HG02763 (cell line): ENCODE data around the gene ST3GAL4.
A peak's percentile ranks its signal among the peaks of the same experiment; 100 is the strongest.
"Not testable (repeated sequence)": the region's sequence is repeated elsewhere in the genome, so short reads cannot be mapped to it uniquely, and the experiment has no call there.

Source experiments
- ATAC-seq: cut with Tn5 transposase; IDR thresholded peaks from one replicate; pipeline ENCODE4 v1.9.1; 2021; ENCODE audit warnings: mild to moderate bottlenecking, moderate library complexity; ENCODE audit not compliant: unreplicated experiment

Gene ST3GAL4

GRCh38 chr11:126355324-126355925, at the start of gene ST3GAL4:
Gene ST3GAL4, plus strand, starts transcription at chr11:126355686. Its CDS starts 50,470 bp downstream, at chr11:126406156.
- ATAC-seq = peak; percentile 49

GRCh38 chr11:126305699-126306098, 49.8 kb upstream of the ST3GAL4 start:
- peak; percentile 44 for ATAC-seq

GRCh38 chr11:126307706-126308105, 47.8 kb upstream of the ST3GAL4 start:
- ATAC-seq = no peak

- no peak for ATAC-seq
Observed at GRCh38 chr11:126308271-126308671, 47.2 kb upstream of the ST3GAL4 start.

- not testable (repeated sequence) for ATAC-seq
Observed at GRCh38 chr11:126308771-126309170, 46.7 kb upstream of the ST3GAL4 start.

- ATAC-seq = no peak
Observed at GRCh38 chr11:126310200-126310991, 45.1 kb upstream of the ST3GAL4 start.

- no peak for ATAC-seq
Observed at GRCh38 chr11:126310992-126311310, 44.5 kb upstream of the ST3GAL4 start.

GRCh38 chr11:126311401-126312291, 43.8 kb upstream of the ST3GAL4 start:
- peak; percentile 70 for ATAC-seq

- ATAC-seq = no peak
Observed at GRCh38 chr11:126312961-126313360, 42.5 kb upstream of the ST3GAL4 start.

GRCh38 chr11:126313826-126314225, 41.7 kb upstream of the ST3GAL4 start:
- no peak for ATAC-seq

- no peak for ATAC-seq
Observed at GRCh38 chr11:126317432-126317755, 38.1 kb upstream of the ST3GAL4 start.

GRCh38 chr11:126317756-126318573, 37.5 kb upstream of the ST3GAL4 start:
- ATAC-seq = peak; percentile 29

- ATAC-seq = peak; percentile 80
Observed at GRCh38 chr11:126318574-126319373, 36.7 kb upstream of the ST3GAL4 start.

- ATAC-seq = no peak
Observed at GRCh38 chr11:126319374-126319740, 36.1 kb upstream of the ST3GAL4 start.

GRCh38 chr11:126322996-126323395, 32.5 kb upstream of the ST3GAL4 start:
- no peak for ATAC-seq

GRCh38 chr11:126327281-126328000, 28.0 kb upstream of the ST3GAL4 start:
- ATAC-seq = no peak

- ATAC-seq = no peak
Observed at GRCh38 chr11:126328001-126328390, 27.5 kb upstream of the ST3GAL4 start.

- ATAC-seq = no peak
Observed at GRCh38 chr11:126328444-126328843, 27.0 kb upstream of the ST3GAL4 start.

GRCh38 chr11:126328938-126329643, 26.4 kb upstream of the ST3GAL4 start:
- no peak for ATAC-seq
